ENCODE results near the gene PAQR8.

The PAQR8 gene

DNA sequence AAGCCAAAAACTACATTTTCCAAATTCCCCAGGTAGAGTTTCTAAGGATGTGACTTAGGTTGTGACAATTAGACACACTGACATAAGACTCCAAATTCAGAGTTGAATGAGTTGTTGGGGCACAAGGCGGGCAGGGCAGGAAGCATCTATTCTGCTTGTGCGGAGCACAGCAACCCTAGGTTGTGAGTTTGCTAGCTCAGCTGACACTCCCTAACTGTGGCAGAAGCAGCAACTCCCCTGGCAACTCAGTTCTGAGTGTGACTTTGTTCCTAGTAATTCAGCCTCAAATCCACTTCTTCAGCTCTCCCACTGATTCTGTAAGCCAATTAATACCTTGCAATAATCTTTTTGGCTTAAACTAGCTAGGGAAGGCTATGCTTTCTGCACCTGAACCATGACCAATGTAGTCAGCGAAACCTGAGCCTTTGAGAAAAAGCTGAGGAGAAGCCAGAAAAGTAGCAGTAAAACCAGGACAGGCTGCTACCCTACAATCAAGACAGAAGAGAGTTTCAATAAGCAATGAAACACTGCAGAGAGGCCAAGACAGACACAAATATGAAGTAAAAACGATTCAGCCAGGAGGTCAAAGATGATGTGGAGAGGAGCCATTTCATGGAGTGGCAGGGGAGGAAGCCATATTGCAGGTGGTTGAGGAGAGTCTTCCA, 30.0 kb upstream of the PAQR8 start:
- Histone ChIP-seq H3K9ac (ENCODE audit: low read length) (no peak overlapping the region), H3K4me1 (ENCODE audit: low read length) (peaks cover 52% of the 10 kb centered on the region), H3K4me2 (ENCODE audit: low read length) (no peak overlapping the region), H3K9me3 (ENCODE audit: insufficient read depth, low read length) (no peaks in the 10 kb centered on the region), H3K79me2 (ENCODE audit: low read length) (no peaks in the 10 kb centered on the region), H2AFZ (ENCODE audit: low read depth, low read length) (peak overlapping the region; percentile 7; the same call in 1 of the 2 replicates), H3K36me3 (replicated peaks; ENCODE audit: low read depth, low read length) (no peaks in the 10 kb centered on the region), H4K20me1 (ENCODE audit: insufficient read depth, low read length) (no peaks in the 10 kb centered on the region), H3K27me3 (ENCODE audit: low read depth, low read length) (no peaks in the 10 kb centered on the region), H3K27ac (ENCODE audit: low read length) (no peak overlapping the region), H3K4me3 (ENCODE audit: low read length) (no peak overlapping the region)
- TF ChIP-seq, protein P1, sequence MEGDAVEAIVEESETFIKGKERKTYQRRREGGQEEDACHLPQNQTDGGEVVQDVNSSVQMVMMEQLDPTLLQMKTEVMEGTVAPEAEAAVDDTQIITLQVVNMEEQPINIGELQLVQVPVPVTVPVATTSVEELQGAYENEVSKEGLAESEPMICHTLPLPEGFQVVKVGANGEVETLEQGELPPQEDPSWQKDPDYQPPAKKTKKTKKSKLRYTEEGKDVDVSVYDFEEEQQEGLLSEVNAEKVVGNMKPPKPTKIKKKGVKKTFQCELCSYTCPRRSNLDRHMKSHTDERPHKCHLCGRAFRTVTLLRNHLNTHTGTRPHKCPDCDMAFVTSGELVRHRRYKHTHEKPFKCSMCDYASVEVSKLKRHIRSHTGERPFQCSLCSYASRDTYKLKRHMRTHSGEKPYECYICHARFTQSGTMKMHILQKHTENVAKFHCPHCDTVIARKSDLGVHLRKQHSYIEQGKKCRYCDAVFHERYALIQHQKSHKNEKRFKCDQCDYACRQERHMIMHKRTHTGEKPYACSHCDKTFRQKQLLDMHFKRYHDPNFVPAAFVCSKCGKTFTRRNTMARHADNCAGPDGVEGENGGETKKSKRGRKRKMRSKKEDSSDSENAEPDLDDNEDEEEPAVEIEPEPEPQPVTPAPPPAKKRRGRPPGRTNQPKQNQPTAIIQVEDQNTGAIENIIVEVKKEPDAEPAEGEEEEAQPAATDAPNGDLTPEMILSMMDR (IDR thresholded peaks at IDR 0.05; ENCODE audit: low read depth, low read length) = no peak
- TF ChIP-seq EZH2phosphoT487 (IDR thresholded peaks at IDR 0.05; ENCODE audit: low read depth) = no peak

DNA sequence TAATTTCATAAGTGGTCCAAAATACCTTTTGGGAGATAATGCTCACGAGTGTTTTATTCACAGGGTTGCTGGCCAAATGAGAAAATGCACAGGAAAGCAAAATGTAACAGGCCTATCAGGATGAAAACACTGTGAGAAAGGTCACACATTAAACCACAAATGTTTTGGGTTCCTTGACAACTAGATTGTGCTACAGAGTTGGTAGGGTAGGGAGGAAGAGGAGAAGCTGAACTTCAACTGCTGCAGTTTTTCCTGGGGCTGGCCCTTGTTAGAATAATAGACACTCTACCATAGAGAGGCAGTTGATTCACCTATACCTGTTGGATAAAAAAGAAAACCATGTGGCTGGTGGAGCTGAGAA, 28.1 kb upstream of the PAQR8 start:
- no peak overlapping the region for H3K9ac ChIP-seq (ENCODE audit: low read length)
- no peak overlapping the region for H3K4me3 ChIP-seq (ENCODE audit: low read length)
- no peak overlapping the region for H3K4me2 ChIP-seq (ENCODE audit: low read length)

DNA sequence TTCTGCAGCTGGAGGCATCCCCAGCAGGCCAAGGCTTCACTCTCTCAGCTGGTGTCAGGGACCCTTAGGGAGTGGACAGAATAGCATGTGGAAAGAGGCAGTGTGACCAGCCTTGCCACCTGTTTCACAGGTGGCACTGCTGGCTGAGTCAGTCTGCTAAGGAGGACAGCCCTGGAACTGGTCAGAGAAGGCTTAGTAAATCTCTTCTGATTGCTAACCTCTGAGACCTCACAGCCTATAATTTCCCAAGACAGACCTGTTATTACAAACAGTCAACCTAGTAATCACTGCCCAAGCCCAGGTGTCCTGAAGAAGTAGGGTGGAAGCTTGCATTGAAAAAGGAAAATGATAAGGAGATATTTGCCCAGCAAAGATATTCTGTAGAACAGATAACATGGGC, 26.4 kb upstream of the PAQR8 start:
- no peak overlapping the region for H3K27ac ChIP-seq (ENCODE audit: low read length)

More for the DNA sequence above, 28.1 kb upstream of the PAQR8 start:
- H3K27ac ChIP-seq (ENCODE audit: low read length) = no peak overlapping the region
- peaks cover 48% of the 10 kb centered on the region for H3K4me1 ChIP-seq (ENCODE audit: low read length)
- peak overlapping the region; percentile 0; the same call in 1 of the 2 replicates for H2AFZ ChIP-seq (ENCODE audit: low read depth, low read length)
- H3K27me3 ChIP-seq (ENCODE audit: low read depth, low read length) = no peaks in the 10 kb centered on the region
- no peaks in the 10 kb centered on the region for H4K20me1 ChIP-seq (ENCODE audit: insufficient read depth, low read length)
- TF ChIP-seq, protein P1 (IDR thresholded peaks at IDR 0.05; ENCODE audit: low read depth, low read length) = no peak
- TF ChIP-seq EZH2phosphoT487 (IDR thresholded peaks at IDR 0.05; ENCODE audit: low read depth) = no peak
- H3K79me2 ChIP-seq (ENCODE audit: low read length) = no peaks in the 10 kb centered on the region
- H3K36me3 ChIP-seq (replicated peaks; ENCODE audit: low read depth, low read length) = no peaks in the 10 kb centered on the region
- no peaks in the 10 kb centered on the region for H3K9me3 ChIP-seq (ENCODE audit: insufficient read depth, low read length)

DNA sequence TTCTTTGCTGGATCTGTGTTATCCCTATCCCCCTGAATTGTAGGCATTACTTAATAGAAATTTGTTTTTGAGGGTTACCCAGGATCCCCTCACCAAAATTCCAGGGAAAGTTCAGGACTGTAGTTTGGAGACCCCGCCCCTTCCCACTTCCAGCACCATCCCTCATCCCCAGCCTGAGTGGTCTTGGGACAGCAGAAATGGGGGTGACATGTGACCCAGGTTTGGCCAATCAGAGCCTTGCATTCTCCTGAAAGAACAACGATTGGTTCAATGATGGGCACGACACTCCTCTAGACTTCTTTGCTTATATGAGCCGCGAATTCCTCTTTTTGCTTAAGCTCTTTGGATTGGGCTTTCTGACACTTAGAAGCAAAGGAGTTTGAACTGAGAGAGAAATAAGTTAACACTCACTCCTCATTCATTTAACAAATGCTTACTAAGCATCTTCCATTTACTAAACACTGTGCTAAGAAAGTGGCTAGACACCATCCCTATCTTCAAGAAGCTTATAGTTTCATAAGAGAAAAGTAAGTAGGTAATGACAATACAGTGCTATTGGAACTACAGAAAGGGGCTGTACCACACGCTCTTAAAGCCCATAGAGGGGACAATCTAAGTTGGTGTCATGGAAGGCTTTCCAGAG, 24.9 kb upstream of the PAQR8 start:
- Histone ChIP-seq H3K4me3 (ENCODE audit: low read length) (no peak overlapping the region), H3K36me3 (replicated peaks; ENCODE audit: low read depth, low read length) (no peaks in the 10 kb centered on the region), H3K27me3 (ENCODE audit: low read depth, low read length) (no peaks in the 10 kb centered on the region), H2AFZ (ENCODE audit: low read depth, low read length) (peak overlapping the region; percentile 75), H3K9me3 (ENCODE audit: insufficient read depth, low read length) (no peaks in the 10 kb centered on the region), H3K4me2 (ENCODE audit: low read length) (no peak overlapping the region), H4K20me1 (ENCODE audit: insufficient read depth, low read length) (no peaks in the 10 kb centered on the region), H3K4me1 (ENCODE audit: low read length) (peaks cover 31% of the 10 kb centered on the region), H3K79me2 (ENCODE audit: low read length) (no peaks in the 10 kb centered on the region), H3K9ac (ENCODE audit: low read length) (no peak overlapping the region), H3K27ac (ENCODE audit: low read length) (no peak overlapping the region)
- TF ChIP-seq EZH2phosphoT487 (IDR thresholded peaks at IDR 0.05; ENCODE audit: low read depth) = no peak
- TF ChIP-seq, protein P1 (IDR thresholded peaks at IDR 0.05; ENCODE audit: low read depth, low read length) = no peak

More for the DNA sequence above, 26.4 kb upstream of the PAQR8 start:
- Histone ChIP-seq H3K4me1 (ENCODE audit: low read length) (peaks cover 33% of the 10 kb centered on the region), H3K9me3 (ENCODE audit: insufficient read depth, low read length) (no peaks in the 10 kb centered on the region), H3K9ac (ENCODE audit: low read length) (no peak overlapping the region), H2AFZ (ENCODE audit: low read depth, low read length) (no peak overlapping the region), H4K20me1 (ENCODE audit: insufficient read depth, low read length) (no peaks in the 10 kb centered on the region), H3K27me3 (ENCODE audit: low read depth, low read length) (no peaks in the 10 kb centered on the region), H3K36me3 (replicated peaks; ENCODE audit: low read depth, low read length) (no peaks in the 10 kb centered on the region), H3K4me2 (ENCODE audit: low read length) (no peak overlapping the region), H3K4me3 (ENCODE audit: low read length) (no peak overlapping the region), H3K79me2 (ENCODE audit: low read length) (no peaks in the 10 kb centered on the region)
- no peak for TF ChIP-seq EZH2phosphoT487 (IDR thresholded peaks at IDR 0.05; ENCODE audit: low read depth)
- TF ChIP-seq, protein P1 (IDR thresholded peaks at IDR 0.05; ENCODE audit: low read depth, low read length) = no peak
